Activated CD4-positive, alpha-beta T cell treated with anti-CD3 and anti-CD28 coated beads, Interleukin-2, Interleukin-4, amounts not matched to agents 100 ng/mL and 50 ng/mL, durations not matched to agents 16 hours and 8 hours (primary cell): ENCODE results near the gene OR2M7.
"Not testable (repeated sequence)": the region's sequence is repeated elsewhere in the genome, so short reads cannot be mapped to it uniquely, and the experiment has no call there.

Experiments
- DNase-seq: peaks from one replicate; pipeline ENCODE4 v3.0.0-alpha.2; 2020; ENCODE audit warnings: low spot score

OR2M7 gene, protein sequence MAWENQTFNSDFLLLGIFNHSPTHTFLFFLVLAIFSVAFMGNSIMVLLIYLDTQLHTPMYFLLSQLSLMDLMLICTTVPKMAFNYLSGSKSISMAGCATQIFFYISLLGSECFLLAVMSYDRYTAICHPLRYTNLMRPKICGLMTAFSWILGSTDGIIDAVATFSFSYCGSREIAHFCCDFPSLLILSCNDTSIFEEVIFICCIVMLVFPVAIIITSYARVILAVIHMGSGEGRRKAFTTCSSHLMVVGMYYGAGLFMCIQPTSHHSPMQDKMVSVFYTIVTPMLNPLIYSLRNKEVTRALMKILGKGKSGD

DNA sequence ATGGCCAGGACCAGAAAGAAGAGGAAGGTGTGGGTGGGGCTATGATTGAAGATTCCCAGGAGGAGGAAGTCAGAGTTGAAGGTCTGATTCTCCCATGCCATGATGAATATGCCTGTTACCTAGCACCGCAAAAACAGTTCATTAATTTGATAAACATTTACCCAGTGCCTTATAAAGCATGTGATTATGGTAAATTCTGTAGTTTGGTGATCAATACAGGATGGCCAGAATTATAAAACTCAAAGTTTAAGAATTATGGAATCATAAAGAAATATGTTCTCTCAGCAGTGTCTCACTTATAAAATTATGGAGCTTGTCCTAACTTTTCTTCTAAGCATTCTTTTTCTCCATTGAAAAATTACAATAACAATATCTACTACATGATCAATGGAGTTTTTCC, at the start of gene OR2M7:
Gene OR2M7 (minus strand): TSS at position 101 of the 400 bp plus-strand sequence. CDS start 0 bp downstream, at position 101.
- DNase-seq = no peak

DNA sequence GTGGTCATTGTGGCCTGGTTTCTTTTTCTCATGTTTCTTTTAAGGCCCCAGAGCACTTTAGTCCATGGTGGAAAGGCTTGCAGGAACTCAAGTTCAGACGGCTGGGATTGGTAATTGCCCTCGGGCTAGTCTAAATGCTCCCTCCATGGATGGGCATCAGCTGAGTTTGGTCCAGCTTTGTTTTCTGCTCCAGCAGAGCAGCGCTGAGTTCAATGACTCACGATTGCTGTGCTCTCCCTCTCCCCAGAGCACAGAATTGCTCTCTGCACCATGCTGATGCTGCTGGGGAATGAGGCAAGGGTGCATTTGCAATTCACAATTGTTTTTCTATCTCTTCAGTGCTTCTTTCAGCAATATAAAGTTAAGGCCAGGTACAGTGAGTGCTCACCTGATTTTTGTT, 49.4 kb upstream of the OR2M7 start:
- DNase-seq = no peak

DNA sequence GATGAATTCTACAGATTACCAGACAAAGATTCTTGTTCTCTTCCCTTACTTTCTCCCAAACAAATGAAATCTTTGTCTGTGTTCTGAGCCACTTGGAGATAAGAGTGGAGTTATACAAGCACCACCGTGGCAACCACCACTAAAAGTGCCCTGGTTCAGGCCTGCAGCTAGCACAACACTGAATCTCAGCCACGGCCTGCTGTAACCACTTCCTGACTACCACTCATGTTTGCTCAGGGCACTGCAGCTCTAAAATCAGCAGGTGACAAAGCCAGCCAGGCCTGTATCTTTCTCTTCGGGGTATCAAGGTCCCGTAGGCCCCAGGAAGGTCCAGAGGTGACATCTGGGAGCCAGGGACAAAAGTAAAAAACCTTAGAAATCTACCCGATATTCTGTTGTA, 48.0 kb upstream of the OR2M7 start:
- no peak for DNase-seq

DNA sequence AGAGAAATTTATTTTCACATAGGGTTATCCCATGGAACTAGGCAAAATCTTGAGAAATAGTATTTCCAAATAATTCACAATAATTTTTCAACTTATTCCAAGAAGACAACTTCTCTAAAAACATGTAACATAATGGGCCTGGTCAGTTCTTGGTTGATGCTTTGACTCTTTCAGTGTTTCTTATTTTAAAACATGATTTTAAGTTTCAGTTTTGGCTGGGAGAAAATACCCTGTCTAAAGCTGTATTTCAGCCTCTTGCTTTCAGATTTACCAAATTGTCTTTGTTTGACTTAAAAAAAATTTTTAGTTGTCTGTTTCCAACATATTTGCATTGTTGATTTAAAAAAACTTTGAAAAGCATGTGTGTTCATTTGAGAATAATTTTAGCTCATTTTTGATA, 42.2 kb upstream of the OR2M7 start:
- DNase-seq = no peak

DNA sequence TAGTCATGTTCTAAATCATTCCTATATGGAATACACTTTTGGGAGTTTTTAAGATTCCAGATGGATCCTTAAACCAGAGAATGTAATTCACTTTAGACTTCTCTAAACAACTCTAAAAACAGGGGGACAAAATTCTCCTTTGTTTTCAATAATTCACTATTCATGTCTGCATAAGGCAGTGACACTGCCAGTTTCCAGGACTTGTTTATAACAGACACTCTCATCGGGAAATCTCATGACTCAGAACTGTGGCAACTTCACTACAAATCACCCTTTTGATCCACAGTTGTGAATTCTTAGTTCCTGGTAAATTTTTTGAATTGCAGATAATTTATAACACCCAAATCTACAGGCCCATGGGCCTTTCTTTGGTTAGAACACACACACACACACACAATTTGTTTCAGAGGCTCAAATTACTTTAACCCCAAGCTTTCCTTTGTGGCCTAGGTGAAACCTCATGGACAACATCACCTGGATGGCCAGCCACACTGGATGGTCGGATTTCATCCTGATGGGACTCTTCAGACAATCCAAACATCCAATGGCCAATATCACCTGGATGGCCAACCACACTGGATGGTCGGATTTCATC, 36.9 kb upstream of the OR2M7 start, which contains the start of gene OR2T4:
Gene OR2T4 (plus strand): TSS at position 545 of the 595 bp plus-strand sequence. CDS start 0 bp downstream, at position 545.
- no peak for DNase-seq

DNA sequence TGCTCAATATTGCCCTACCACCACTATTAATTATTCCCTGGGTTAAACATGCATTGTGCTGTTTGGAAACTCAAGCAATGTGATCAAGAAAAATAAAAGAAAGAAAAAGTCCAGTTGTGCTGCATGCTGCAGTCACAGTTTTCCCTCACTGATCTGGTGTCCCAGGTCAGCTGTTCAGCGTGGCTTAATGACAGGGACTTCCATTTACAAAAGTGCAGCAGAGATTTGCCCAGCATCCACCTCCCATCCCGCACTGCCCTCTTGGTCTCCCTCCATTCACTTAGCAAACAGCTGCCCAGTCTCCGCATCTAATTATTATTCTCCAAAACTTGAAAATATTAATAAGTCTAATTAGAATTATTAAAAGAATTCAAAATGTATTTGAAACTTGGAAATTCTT, 35.0 kb upstream of the OR2M7 start:
- DNase-seq = no peak

DNA sequence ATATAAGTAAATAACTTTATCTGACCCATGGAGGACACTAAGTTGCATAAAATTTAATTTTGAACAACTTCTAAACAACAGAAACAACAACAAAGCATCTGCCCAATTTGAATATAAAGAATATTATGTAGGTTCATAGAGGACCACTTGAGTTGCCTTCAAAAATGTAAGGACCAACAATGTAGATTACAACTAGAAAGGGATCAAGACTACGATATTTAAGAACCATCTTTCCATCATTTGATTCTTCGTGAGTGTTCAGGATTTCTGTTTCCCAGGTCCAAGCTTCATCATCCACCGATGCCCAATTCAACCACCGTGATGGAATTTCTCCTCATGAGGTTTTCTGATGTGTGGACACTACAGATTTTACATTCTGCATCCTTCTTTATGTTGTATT, 24.1 kb upstream of the OR2M7 start, which contains the start of gene OR14C36:
Gene OR14C36 (plus strand): TSS at position 301 of the 400 bp plus-strand sequence. CDS start 0 bp downstream, at position 301.
- DNase-seq = no peak

DNA sequence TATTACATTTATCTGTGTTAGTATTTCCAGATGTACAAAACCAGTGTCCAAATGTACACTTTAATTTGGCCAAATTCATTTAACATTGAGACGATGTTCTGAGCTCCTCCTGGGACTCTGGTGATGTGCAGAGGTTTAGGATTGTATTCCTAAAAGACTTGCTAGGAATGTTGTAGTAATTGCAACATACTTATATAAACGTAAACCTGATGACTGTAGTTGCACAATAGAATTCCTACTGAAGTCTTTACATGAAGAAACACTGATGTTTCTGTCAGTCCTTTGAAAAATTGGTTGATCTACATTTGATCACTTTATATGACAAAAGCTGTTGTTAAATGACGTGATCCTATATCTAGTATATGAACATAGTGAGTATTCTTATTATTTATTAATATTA, 19.1 kb upstream of the OR2M7 start:
- no peak for DNase-seq

DNA sequence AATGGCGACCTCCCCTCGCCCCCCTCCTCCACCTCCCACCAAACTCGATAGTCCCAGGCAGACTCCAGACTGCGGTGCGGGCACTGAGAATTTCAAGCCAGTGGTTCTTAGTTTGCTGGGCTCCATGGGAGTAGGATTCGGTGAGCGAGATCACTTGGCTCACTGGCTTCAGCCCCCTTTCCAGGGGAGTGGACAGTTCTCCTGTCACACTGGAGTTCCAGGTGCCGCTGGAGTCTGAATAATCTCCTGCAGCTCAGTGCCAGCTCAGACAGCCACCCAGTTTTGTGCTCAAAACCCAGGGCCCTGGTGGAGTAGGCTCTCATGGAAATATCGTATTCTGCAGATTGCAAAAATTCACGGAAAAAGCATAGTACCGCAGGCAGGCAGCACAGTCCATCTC, 7.6 kb downstream of the OR2M7 start:
- DNase-seq = no peak

DNA sequence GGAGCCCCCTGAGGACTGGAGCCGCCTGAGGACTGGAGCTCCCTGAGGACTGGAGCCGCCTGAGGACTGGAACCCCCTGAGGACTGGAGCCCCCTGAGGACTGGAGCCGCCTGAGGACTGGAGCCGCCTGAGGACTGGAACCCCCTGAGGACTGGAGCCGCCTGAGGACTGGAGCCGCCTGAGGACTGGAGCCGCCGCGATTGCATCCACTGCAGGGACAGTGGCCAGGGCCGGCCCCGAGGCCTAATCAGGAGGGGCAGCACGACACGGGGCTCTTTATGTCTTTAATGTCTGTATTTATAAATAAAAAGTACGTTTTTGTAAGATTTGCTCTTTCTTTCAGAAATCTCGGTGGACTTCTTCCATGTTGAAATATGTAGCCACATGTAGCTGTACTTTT, 17.6 kb downstream of the OR2M7 start:
- not testable (repeated sequence) for DNase-seq

DNA sequence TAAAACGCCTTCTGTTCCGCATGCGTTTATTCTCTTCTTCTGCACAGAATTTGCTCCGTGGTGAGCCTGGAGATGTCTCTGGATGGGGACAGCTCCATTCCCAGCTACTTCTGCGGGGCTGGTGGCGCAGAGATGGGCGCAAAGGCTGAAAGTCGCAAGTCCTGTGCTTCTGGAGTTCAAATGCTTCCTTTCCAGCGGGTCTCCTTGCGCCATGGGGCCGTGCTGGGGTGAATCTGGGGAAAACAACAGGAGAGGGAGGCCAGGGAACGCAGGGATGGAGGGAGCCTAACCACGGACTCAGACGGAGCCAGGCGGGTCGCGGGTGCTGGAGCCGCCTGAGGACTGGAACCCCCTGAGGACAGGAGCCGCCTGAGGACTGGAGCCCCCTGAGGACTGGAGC, 18.3 kb downstream of the OR2M7 start:
- no peak for DNase-seq

DNA sequence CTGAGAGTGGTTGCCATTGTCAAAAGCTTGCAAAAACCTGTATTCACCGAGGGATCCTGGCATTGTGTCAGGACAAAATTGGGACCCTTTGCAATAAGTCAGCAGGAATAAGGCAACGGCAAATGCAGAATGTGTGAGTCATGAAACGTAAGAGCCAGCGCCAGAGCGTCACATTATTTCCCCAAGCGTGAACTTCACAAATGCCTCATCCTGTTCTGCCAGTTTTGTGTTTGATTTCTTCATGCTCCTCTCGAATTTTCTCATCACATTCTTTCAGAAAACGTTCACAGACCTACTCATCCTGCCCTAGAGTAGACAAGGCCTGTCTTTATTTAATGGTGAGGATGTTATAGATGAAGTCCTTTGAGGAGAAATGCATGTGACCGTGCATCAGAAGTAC, 18.7 kb downstream of the OR2M7 start:
- not testable (repeated sequence) for DNase-seq

DNA sequence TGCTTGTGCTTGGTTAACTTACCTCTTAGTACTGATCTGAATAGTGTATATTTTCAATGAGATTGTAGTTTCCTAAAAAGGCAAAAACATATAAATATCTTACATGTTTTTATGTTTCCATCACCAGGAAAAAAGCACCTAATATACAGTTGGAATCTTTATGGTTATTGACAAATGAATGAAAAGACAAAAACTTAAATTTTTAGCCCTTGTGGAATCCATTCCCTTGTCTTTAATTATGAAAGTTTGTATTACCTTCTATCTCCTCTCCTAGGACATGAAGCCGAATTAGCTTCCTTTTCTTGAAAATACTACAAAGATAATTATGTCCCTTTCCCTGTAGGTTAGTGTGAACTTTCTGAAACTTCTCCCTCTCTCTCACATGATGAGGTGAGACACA, 21.0 kb downstream of the OR2M7 start, which contains the start of gene OR2T12:
Gene OR2T12 (minus strand): TSS at position 101 of the 400 bp plus-strand sequence. CDS start 7,846 bp downstream, outside the sequence.
- no peak for DNase-seq

DNA sequence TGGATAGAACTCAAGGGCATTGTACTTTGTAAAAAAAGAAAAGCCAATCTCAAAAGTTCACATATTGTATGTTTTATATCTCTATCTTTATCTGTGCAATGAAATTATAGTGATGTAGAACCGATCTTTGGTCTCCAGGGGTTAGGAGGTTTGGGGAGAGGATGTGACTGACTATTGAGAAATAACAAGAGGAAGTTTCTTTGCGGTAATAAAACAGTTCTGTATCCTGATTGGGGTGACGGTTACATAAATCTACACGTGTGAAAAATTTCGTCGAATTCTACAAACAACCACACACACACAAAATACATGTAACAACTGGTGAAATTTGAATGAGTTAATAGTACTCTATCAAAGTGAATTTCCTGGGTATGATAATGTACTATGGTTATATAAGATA, 36.0 kb downstream of the OR2M7 start:
- DNase-seq = no peak

DNA sequence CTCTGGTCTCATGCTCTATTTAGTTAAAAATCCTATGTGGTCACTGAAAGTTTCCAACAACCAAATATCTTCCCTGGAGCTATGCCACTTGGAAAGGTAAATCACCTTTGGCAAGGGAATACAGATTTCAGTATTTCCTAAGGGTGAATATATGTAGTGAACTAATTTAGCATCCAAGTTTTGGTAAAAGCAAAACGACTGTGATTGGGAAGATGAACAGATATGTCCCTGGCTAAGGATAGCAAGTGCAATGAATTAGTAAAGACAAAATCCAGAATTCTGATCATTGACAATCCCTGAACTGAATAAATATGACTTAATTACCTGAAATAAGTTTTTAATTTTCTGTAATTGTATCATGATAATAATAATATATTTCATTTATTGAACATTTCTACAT, 46.5 kb downstream of the OR2M7 start, which contains the start of gene OR2T33:
Gene OR2T33 (minus strand): TSS at position 101 of the 400 bp plus-strand sequence. CDS start 4,162 bp downstream, outside the sequence.
- no peak for DNase-seq
